ENCODE measurements around the gene GPR62. TPM values are rescaled to one million over a fixed set of nuclear protein-coding genes. Genes with fewer than 3 reads are reported as not detected.

GPR62 gene
- total and polyA plus RNA-seq, 2 of the 8 experiments (the other 6 are each of a cell fraction or from before 2014, with no cell fraction given), result 0.22 to 0.29 TPM

DNA sequence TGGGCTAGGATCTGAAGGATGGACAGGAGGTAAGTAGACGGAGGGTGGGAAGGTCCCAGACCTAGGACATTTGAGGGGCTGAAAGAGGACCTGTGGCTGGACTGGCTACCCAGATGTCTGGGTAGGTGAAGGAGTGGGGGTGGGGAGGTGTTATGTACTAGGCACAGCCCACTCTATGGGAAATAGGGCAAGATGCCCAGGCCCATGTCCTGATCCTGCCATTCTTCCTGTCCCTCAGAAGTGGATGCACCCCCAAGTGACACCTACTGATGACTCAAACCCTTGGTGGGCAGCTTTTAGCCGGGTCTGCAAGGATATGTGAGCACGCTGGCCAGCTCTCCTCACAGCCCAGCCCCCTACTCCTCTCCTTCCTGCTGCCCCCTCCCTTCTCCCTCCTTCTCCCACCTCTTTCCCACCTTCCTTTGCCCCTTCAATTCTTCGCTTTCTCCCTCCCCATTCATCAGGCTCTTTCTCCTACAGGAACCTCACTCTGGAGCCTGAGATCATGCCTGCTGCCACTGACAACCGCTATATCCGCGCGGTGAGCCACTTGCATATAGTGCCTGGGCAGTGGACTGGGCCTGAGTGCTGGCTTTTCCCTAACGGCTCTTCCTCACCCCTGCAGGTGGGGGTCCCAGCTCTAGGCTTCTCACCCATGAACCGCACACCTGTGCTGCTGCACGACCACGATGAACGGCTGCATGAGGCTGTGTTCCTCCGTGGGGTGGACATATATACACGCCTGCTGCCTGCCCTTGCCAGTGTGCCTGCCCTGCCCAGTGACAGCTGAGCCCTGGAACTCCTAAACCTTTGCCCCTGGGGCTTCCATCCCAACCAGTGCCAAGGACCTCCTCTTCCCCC is 33.3 kb downstream of the GPR62 start (continued):
- TF ChIP-seq POU5F1 (IDR thresholded peaks at IDR 0.05; ENCODE audit: low read depth, low read length) (no peak), CBX8 (IDR thresholded peaks at IDR 0.05; ENCODE audit: borderline replicate concordance, low read depth, low read length) (no peak), SP2 (IDR thresholded peaks at IDR 0.05; ENCODE audit: low read length) (no peak), TEAD4 (IDR thresholded peaks at IDR 0.05; ENCODE audit: low read depth, low read length) (no peak), SIX5 (IDR thresholded peaks at IDR 0.05; ENCODE audit: low read depth, low read length) (no peak), BACH1 (IDR thresholded peaks at IDR 0.05; ENCODE audit: low read length) (no peak)

All from H1 (cell line).